HG03469 (cell line): Measurements from ENCODE around the gene OBP2B.
"Not testable (repeated sequence)": the region's sequence is repeated elsewhere in the genome, so short reads cannot be mapped to it uniquely, and the experiment has no call there.

Experiments
- ATAC-seq: cut with Tn5 transposase; IDR thresholded peaks from one replicate; pipeline ENCODE4 v1.9.1; 2021; ENCODE audit warnings: mild to moderate bottlenecking, moderate library complexity, moderate number of reproducible peaks; ENCODE audit not compliant: unreplicated experiment

The OBP2B gene

GRCh38 chr9:133238851-133239532 lies 29.9 kb upstream of the OBP2B start:
- ATAC-seq: no peak

- no peak for ATAC-seq
Observed at GRCh38 chr9:133238272-133238850, 29.3 kb upstream of the OBP2B start.

GRCh38 chr9:133237035-133237731 lies 28.1 kb upstream of the OBP2B start:
- ATAC-seq: no peak

- not testable (repeated sequence) for ATAC-seq
Observed at GRCh38 chr9:133236291-133237034, 27.4 kb upstream of the OBP2B start.

GRCh38 chr9:133235549-133236222 lies 26.6 kb upstream of the OBP2B start:
- no peak for ATAC-seq

- ATAC-seq: no peak
Observed at GRCh38 chr9:133234577-133235322, 25.7 kb upstream of the OBP2B start.

GRCh38 chr9:133233681-133234432 lies 24.8 kb upstream of the OBP2B start:
- no peak for ATAC-seq

- ATAC-seq: not testable (repeated sequence)
Observed at GRCh38 chr9:133231934-133232568, 23.0 kb upstream of the OBP2B start.

GRCh38 chr9:133230514-133230913 lies 21.5 kb upstream of the OBP2B start:
- not testable (repeated sequence) for ATAC-seq

GRCh38 chr9:133230093-133230492 lies 21.0 kb upstream of the OBP2B start:
- no peak for ATAC-seq

- not testable (repeated sequence) for ATAC-seq
Observed at GRCh38 chr9:133228474-133229193, 19.6 kb upstream of the OBP2B start.

- ATAC-seq: not testable (repeated sequence)
Observed at GRCh38 chr9:133227996-133228395, 18.9 kb upstream of the OBP2B start.

GRCh38 chr9:133227242-133227860 lies 18.3 kb upstream of the OBP2B start:
- no peak for ATAC-seq

- no peak for ATAC-seq
Observed at GRCh38 chr9:133226219-133227171, 17.4 kb upstream of the OBP2B start.

GRCh38 chr9:133225171-133226011 lies 16.3 kb upstream of the OBP2B start:
- ATAC-seq: no peak

- ATAC-seq: no peak
Observed at GRCh38 chr9:133224762-133225161, 15.7 kb upstream of the OBP2B start.
